ENCODE data around the gene CCDC78.
"Not testable (repeated sequence)": the region's sequence is repeated elsewhere in the genome, so short reads cannot be mapped to it uniquely, and the experiment has no call there.

The CCDC78 gene

DNA sequence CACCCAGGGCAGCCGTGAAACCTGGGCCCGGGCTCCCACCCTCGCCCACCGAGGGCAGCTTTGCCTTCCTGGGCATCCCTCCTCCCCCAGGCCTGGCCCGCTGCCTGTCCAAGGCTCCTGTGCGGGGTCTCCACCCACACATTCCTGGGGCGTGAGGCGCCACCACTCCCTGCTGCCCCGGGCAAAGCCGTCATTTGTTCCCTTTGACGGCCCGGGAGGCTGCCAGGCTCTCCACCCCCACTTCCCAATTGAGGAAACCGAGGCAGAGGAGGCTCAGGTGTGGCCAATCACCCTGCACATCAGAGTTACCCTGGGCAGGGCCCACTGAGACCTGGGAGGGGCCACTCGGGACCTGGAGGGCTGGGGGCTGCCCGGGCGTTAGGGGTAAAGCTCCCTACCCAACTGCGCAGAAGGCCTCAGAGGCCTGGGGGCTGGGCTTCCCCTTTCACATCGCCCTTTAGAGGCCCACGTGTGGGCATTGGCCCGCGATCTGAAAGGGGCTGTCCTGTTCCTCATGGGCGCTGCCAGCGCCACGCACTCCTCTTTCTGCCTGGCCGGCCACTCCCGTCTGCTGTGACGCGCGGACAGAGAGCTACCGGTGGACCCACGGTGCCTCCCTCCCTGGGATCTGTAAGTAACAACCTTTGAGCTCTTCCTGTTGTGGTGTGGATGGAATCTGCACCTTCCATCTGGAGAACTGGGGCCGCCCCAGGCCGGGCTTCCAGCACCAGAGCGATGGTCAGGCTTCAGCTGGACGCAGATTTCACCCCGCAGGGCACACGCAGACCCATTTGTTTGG is 34.5 kb upstream of the CCDC78 start, which contains the start of gene MSLN:
Gene MSLN, plus strand, starts transcription at position 190 of the 799 bp plus-strand sequence. CDS start 1,947 bp downstream, outside the sequence.
- DNase-seq, result no peak

DNA sequence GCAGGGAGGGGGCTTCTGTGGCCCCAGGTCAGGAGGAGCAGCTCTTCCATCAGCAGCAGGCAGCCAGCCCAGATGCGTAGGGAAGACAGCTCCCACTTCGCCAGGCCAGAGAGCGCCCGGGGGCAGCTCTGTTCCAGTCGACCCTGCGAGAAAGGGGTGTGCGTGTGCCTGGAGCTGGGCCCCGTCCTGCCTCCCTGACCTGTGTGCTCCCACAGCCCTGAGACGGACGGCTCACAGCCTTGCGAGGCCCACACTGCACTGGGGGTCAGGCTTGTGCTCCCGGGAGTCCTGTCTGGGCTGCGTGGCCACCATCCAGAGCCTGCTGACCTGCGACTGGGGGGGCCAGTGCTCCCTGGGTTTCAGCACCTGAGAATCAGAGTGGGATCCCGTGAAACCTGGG is 33.8 kb upstream of the CCDC78 start:
- DNase-seq, result no peak

DNA sequence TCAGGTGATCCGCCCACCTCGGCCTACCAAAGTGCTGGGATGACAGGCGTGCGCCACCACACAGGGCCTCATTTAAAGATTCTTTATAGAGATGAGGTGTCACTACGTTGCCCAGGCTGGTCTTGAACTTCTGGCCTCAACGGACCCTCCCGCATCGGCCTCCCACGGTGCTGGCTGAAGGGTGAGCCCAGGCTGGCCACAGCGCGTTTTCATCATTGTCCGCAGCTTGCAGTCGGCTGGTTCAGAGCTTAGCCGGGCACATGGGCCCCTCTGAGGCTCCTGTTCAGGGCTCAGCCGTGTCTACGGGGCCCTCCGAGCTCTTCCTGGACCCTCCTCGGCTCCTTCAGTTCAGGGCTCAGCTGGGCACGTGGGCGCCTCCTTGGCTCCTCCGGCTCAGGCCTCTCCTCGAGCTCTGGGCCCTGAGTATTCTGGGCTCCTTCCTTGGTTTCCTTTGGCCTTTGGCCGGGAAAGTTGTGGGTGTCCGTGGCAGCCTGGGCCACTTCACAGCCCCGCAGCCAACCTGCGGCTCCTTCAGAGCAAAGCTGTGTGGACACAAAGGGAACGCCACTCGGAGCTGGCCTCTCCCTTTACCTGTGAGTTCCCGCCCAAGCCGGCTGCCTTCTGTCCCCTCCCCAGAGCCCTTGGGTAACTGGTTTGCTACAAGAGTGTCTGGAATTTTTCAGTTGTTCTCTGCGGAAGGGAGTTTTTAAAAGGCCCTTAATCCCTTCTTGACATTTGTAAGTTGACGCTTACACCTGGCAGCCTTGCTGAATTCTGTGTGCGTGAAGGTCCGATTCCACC is 33.1 kb upstream of the CCDC78 start:
- no peak for DNase-seq

DNA sequence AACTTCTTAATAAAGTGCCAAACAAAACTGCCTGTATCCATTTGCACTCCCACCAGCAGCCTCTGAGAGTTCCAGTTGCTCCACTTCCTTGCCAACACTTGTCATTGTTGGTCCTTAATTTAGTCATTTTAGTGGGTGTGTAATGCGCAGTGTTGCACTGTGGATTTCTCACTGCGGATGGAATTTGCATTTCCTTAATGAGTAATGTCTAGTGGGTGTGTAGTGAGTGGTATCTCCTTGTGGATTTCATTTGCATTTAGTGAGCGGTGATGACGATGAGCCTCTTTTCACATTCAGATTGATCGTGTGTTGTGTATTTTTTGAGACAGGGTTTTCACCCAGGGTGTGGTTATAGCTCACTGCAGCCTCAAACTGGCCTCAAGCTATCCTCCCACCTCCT is 30.2 kb upstream of the CCDC78 start:
- no peak for DNase-seq

DNA sequence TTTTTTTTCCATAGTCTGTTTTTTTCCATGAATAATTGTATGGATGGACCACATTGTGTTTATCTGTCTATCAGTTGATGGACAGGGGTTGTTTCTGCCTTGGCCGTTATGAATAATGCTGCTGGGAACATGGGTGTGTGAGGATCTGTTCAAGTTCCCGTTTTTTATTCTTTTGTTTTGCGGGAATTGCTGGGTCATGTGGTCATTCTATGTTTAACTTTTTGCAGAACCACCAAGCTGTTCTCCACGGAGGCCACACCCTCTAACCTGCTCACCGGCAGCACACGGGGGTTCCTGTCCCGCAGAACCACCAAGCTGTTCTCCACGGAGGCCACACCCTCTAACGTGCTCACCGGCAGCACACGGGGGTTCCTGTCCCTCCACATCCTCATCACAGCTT is 28.4 kb upstream of the CCDC78 start:
- DNase-seq, result no peak

DNA sequence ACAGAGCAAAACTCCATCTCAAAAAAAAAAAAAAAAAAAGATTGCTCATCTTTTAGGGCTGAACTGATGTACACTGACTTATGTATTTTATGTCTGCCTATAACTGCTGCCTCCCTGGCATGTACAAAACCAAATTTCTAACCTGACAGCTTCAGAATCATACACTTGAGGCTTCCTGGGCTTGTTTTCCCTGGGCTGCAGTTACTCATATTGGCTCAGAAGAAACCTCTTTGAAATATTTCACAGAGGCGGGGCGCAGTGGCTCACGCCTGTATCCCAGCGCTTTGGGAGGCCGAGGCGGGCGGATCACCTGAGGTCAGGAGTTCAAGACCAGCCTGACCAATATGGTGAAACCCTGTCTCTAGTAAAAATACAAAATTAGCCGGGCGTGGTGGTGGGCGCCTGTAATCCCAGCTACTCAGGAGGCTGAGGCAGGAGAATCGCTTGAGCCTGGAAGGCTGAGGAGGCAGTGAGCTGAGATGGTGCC is 27.9 kb upstream of the CCDC78 start:
- DNase-seq, result not testable (repeated sequence)

DNA sequence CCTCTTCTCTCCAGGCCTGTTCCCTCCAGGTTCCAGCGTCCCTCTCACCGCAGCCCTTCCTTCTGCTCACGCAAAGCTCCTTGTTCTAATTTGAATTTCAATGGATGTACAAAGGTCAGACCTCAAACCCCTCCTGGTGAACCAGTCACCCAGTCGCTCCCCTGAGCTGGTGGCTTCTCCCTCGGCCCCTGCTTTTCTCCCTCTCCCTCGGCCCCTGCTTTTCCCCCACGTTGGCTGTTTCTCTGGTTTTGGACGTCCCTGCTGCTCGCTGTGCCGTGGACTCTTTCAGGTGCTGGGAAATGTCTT is 25.7 kb upstream of the CCDC78 start:
- DNase-seq, result no peak

DNA sequence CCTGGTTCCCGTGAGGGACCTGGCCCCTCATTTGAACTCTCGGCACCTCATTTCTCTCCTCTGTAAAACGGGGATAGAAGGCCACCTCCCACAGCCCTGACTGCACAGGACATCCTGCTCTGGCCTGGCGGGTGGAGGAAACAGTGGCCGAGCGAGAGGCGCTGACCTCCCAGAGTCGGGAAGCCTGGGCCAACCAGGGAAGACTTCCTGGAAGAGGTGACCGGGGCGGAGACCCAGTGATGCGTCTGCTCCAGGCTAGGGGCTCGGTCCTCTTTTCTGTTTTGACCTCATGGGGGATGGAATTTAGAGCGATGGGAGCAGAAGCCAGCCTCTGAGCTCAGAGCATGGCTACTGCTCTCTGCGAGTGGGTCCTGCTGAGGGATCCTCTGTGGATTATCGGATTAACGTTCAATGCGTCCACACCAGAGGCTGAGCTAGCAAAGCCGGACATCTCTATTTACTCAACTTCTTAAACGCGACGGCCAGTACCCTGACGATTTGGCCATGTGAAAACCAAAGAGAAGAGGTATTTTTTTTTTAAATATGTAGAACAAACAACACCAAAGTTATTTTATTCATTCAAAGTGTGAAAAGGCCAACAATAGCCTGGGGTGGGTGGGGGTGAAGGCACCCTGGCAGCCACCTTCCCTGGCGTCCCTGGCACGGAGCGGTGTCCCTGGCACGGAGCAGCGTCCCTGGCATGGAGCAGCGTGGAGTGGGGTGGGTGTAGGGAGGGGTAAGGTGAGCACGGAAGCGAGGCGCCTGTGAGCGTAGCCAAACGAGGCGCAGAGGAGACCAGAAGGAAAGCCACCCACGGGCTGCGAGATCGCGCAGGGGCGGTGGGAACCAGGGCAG is 25.1 kb upstream of the CCDC78 start:
- no peak for DNase-seq

DNA sequence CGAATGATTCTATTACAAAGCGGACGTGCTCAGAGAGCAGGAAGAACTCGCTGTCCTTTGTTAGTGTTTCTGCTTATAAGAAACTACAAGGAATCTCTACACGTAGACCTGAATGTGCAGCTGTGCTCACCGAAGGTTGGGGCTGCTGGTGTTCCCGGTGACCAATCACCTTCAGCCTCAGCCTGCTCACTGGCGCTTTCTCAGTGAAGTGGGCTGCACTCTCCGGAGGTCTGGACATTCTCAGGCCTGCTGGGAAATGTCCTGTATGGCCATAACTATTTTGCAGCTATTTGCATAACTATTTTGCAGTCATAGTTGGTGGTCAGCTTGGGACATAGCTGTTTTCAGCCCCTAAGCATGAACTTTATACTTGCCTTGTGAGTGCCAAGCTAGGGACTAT is 24.2 kb upstream of the CCDC78 start:
- no peak for DNase-seq

DNA sequence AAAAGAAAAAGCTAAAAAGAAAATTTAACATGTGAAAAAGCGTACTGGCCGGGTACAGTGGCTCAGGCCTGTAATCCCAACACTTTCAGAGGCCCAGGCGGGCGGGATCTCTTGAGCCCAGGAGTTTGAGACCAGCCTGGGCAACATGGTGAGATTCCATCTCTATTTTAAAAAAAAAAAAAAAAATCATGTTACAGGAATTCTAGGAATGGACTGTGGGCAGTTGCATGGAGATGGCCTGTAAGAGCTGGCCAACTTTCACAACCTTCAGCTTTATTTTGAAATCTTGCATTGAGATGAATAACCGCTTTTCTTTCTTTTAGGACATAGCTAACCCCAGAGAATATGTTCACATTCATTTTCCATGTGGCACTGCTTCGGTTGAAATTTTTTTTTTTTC is 22.8 kb upstream of the CCDC78 start:
- no peak for DNase-seq

DNA sequence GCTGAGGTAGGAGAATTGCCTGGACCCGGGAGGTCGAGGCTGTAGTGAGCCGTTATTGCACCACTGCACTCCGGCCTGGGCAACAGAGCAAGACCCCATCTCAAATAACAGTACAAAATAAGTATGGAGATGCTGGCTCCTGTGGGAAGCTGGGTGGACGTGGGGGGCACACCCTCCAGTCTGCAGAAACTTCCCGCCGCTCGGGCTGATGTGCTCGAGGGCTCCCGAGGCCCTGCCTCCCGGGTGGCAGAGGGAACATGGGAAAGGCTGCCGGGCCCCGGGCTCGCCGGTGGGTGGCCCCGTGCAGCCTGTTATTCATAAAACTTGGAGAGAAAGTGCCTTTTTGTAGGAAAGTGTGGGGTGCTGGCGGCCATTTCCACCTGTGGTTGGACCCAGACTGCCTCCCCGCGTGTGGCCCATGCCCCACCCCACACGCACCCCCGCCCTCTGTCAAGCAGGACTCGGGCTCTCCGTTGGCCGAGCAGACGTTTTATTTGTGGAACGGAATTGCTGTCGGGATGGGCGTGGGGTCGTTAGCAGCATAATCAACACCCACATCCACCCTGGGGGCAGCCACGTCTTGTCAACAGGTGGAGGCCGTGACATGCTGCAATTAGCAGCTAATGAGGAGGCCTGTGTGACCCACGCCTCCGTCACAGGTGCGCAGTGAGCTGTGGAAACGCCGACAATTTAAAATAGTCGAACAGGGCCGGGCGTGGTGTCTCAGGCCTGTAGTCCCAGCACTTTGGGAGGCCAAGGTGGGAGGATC is 21.9 kb upstream of the CCDC78 start:
- no peak for DNase-seq

DNA sequence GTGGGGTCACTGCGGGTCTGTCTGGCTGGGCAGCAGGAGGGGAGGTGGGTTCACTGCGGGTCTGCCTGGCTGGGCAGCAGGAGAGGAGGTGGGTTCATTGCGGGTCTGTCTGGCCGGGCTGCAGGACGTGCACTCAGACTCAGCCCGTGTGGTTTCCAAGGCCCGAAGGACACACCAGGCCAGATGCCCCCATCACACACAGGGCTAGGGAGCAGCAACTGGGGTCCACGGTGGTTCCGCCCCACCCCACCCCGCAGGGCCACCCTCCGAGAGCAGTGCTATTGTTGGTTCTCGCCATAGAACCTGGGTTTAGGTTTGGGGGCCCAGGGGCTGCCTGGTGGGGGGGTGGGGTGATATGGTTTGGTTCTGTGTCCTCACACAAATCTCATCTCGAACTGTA is 20.4 kb upstream of the CCDC78 start:
- no peak for DNase-seq

DNA sequence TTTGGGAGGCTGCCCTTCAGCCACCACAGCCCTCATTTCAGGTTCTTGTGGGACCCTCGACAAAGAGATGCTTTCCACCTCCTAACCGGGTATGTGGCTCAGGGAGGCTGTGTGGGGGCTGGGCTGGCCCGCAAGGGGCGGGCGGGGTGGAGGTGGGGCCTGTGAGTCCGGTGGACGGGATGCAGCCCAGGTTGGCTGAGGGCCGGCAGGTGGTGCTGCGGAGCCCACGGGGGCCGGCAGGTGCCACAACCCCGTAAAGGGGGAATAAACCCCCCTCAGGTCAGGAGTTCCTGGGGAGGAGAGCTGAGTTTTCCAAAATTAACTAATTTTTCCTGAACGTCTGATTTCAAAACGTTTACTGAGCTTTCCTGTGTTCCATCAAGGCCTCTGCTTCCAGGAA is 19.5 kb upstream of the CCDC78 start:
- no peak for DNase-seq

DNA sequence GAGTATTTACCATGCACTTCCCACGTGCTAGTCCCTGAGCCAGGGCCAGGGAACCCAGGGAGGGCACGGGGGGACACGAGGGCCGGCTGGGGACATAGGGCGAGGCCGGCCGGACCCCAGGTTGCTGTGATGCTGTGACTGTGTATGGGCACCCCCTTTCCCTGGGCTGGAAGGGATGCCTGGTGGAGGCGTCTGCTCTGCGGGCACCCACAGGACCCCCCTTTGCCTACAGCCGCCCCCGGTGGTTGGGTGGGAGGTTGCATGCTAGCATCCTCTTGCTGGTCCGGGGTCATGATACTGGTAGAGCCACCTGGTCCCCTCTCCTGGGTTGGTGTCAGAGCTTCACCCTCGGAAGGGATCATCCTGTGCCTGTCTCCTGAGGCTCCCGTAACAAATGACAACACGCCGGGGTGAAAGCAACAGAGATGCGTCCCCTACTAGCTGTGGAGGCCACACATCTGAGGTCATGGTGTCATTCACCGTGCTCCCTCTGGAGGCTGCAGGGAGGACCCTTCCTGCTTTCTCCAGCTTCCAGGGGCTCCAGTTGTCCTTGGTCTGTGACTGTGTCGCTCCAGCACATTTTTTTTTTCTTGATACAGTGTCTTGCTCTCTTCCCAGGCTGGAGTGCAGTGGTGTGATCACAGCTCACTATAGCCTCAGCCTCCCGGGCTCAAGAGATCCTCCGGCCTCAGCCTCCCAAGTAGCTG is 17.7 kb upstream of the CCDC78 start:
- DNase-seq, result no peak

DNA sequence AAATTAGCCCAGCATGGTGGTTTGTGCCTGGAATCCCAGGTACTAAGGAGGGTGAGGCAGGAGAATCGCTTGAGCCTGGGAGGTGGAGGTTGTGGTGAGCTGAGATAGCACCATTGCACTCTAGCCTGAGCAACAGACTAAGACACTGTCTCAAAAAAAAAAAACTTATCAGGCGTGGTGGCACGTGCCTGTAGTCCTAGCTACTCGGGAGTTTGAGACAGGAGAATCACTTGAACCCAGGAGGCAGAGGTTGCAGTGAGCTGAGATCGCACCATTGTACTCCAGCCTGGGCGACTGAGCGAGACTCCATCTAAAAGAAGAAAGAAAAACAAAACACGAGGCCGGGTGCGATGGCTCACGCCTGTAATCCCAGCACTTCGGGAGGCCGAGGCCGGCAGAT is 16.7 kb upstream of the CCDC78 start:
- not testable (repeated sequence) for DNase-seq

DNA sequence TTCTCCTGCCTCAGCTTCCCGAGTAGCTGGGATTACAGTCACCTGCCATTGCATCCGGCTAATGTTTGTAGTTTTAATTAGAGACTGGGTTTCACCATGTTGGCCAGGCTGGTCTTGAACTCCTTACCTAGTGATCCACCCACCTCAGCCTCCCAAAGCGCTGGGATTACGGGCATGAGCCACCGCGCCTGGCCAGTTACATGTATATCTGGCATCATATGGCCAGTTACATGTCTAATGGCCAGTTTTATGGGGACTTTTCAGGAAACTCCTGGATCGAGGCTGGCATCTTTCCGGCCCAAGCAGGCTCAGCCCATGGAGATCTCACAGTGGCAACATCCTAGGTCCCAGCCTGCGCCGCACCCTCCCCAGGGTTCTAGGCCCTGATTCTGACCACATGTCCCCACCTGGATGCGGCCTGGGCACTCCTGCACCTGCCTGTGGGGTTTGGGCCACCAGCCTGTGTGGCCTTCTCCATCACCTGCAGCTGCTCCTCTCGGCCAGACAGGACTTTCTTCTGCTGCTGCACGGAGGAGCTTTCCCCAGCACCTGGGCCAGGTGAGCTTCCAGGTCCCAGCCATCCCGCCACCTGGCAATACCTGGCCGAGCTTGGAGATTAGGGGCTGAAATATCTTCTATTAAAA is 15.9 kb upstream of the CCDC78 start:
- no peak for DNase-seq

DNA sequence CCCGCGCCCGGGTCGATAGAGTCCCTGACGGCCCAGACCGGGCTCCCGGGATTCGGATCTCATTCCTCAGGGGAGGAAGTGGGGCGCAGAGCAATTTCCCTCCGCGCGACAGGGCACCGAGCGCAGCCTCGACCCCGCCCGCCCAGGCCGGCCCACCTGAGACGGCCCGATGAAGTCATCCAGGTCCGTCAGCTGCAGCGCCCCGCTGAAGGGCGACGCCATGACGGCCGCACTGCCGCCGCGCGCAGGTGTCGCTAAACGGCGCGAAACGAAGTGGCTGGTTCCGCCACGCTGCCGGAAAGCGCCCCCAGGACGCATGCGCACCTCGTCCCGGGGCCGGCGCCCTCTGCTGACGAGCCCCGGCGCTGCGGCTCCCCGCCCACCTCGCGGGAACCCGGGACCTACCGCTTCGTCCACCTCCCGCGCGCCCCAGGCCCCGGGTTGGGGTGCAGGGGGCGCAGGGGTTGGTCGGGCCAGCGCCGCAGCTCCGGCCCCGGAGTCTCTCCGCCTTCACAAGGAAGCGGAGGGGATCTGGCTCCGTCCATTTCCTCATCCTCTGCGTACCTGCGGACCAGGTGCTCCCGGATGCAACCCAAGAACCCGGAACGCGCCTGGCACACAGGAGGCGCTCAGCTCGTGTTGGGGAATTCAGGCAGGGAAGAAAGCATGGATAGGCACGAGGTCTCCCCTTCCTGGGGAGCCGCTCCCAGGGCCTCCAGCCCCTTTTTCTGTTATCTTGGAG is 14.7 kb upstream of the CCDC78 start, which contains the start of gene CIAO3:
Gene CIAO3, minus strand, starts transcription at position 234 of the 742 bp plus-strand sequence. Its CDS starts 12 bp downstream, at position 222.
- no peak for DNase-seq

DNA sequence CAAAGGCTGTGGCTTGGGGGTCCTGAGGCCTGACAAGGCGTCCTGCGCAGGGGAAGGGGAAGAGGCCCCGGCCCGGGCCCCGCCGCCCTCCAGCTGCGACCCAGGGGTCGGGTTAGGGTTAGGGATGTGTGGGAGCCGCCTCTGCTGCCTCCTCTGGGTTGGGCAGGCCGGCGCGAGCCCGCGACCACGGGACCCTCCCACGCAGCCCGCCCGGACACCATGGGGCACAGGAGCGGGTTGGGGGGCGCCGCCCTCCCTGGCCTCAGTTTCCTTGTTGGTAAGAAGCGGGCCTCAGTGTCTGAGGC is 14.2 kb upstream of the CCDC78 start:
- no peak for DNase-seq

DNA sequence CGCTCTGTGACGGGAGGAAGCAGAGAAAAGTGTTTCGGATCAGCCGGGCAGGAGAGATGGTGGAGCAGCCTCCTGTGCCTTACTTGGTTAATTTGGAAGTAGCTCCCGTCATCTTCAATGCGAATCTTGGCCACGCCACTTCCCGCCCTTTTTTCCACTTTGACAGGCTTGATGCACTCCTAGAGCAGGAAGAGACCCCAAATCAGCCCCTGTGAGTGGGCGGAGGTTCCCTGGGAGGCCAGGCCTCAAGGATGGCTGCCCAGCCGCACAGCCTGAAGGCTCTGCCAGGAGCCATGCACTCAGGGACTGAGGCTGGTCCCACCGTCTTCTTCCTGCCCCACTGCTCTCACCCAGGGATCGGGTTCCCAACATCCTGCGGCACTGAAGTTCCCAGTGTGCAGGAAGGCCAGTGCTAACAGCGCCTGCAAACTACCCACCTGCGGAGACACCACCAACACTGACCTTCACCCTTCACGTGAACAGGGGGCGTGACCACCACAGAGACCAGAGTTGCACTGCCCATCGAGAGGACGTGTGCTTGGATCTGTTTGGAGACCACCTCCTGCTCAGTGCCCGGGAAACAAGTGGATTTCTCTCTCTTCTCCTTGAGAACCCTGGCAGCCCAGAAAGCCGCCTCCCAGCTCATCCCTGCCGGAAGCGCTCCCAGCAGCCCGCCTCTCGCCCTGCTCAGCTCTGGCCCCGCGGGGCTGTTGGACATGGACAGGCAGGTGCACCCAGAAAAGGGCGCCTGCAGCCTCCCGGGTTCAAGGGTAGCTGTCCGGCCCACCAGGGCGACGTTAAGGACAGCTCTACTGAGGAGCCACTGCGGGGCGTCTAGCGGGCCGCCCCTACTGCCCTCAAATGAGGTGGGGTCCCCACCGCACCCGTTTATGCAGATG is 13.6 kb upstream of the CCDC78 start:
- no peak for DNase-seq

Data from NCI-H187 treated with DMSO at 0.1 percent for 48 hours (cell line).